ENCODE data around the gene ABO. TPM values are rescaled to one million over a fixed set of nuclear protein-coding genes. Genes with fewer than 3 reads are reported as not detected.
A peak's percentile ranks its signal among the peaks of the same experiment; 100 is the strongest.

The ABO gene
- total and polyA plus RNA-seq, 9 of the 15 experiments (the other 6 are each of a cell fraction or from before 2014, with no cell fraction given) = 5.0 to 21.9 (median 11.9) TPM

GRCh38 chr9:133278161-133279114 lies 3.4 kb upstream of the ABO start (continued):
- no peak for TF ChIP-seq KDM1A (IDR thresholded peaks at IDR 0.05)
- TF ChIP-seq POLR2A (conservative IDR thresholded peaks at IDR 0.05) = peak; percentile 53; the same call in 1 of the 2 replicates
- no peak for TF ChIP-seq KAT8 (IDR thresholded peaks at IDR 0.05; ENCODE audit: low read depth)
- no peak for TF ChIP-seq CTCF (IDR thresholded peaks at IDR 0.05 in 2 of 3, conservative IDR thresholded peaks at IDR 0.05 in 1 of 3; ENCODE audit: insufficient read depth in 2 of 3, low read depth in 1 of 3, low read length in 3 of 3)

GRCh38 chr9:133277467-133277866 lies 2.5 kb upstream of the ABO start:
- H3K36me3 ChIP-seq (ENCODE audit: control insufficient read depth, insufficient read depth, low read length) = no peaks in the 10 kb centered on the region
- peak overlapping the region in 1 of 2 experiments; percentile 57; a peak in 1 of 4 replicates for H3K9ac ChIP-seq (ENCODE audit: insufficient read depth in 1 of 2, low read depth in 2 of 2, low read length in 2 of 2)
- H3K4me3 ChIP-seq = 0 out of 2 replicates have a peak overlapping the region, but pooled peaks have one; percentile 22
- intact Hi-C loops (cut with micrococcal nuclease) (loop anchor here (10.0 kb wide), 1 partner anchor 47 kb away; no protein-coding TSS in a partner anchor), in situ Hi-C loops (cut with MboI) (no loop called here)
- ATAC-seq (no peak), DNase-seq (ENCODE audit: extremely low read depth in 1 of 4, low spot score in 3 of 4) (no peak), FAIRE-seq (no peak)
- no peak overlapping the region for H2AFZ ChIP-seq (ENCODE audit: low read depth, low read length)
- no peaks in the 10 kb centered on the region for H3K9me1 ChIP-seq (ENCODE audit: control insufficient read depth, insufficient read depth, low read length)
- peak overlapping the region; percentile 67 for H3K4me2 ChIP-seq (ENCODE audit: insufficient read depth, low read length)
- peaks cover 7% of the 10 kb centered on the region; the same call in 1 of the 2 replicates for H3K9me3 ChIP-seq (replicated peaks; ENCODE audit: control insufficient read depth, insufficient read depth, low read depth, low read length)
- H3K4me1 ChIP-seq (replicated peaks in 1 of 2; ENCODE audit: control insufficient read depth in 2 of 2, insufficient read depth in 2 of 2, low read length in 2 of 2) = peaks cover 42 to 47% of the 10 kb centered on the region in 2 experiments
- peaks cover 36% of the 10 kb centered on the region for H3K79me2 ChIP-seq (ENCODE audit: control insufficient read depth, insufficient read depth, low read length)
- 84% methylated on average over 4 of the region's 4 CpGs for WGBS (ENCODE audit: insufficient coverage, low coverage, missing lambda C conversion rate)
- POLR2A ChIA-PET = interaction anchor here (1.0 kb wide), 1 partner anchor 57 kb away, joined by 3 read pairs; no protein-coding TSS in a partner anchor
- no peaks in the 10 kb centered on the region for H4K20me1 ChIP-seq (replicated peaks; ENCODE audit: control insufficient read depth, insufficient read depth, low read length)
- TF ChIP-seq TSC22D4 (tag; IDR thresholded peaks at IDR 0.05) = no peak
- TF ChIP-seq MXD1 (CRISPR knock-in tag; IDR thresholded peaks at IDR 0.05; ENCODE audit: borderline replicate concordance, poor library complexity, severe bottlenecking) = no peak
- TF ChIP-seq BRF1 (IDR thresholded peaks at IDR 0.05; ENCODE audit: borderline replicate concordance, extremely low read depth, insufficient read length) = no peak
- no peak for TF ChIP-seq CREB3 (tag; conservative IDR thresholded peaks at IDR 0.05; ENCODE audit: low read depth)
- TF ChIP-seq RFX5 (IDR thresholded peaks at IDR 0.05; ENCODE audit: low read depth, low read length) = no peak
- no peak for TF ChIP-seq KLF13 (tag; IDR thresholded peaks at IDR 0.05; ENCODE audit: borderline replicate concordance, low read depth)
- no peak for TF ChIP-seq CXXC5 (CRISPR knock-in tag; IDR thresholded peaks at IDR 0.05)
- no peak overlapping the region for H3K27ac ChIP-seq (ENCODE audit: extremely low read depth, low read depth, low read length)
- CTCF ChIA-PET (ENCODE audit: low intra/inter-chr PET ratio) = no interaction called here
- no peaks in the 10 kb centered on the region for H3K27me3 ChIP-seq (ENCODE audit: control insufficient read depth in 2 of 2, insufficient read depth in 2 of 2, low read length in 2 of 2)
- BruUV-seq (replicated peaks) = no TSS peak

All from K562 (cell line).